HUES48 (cell line): ENCODE results near the gene KDM6A.
"Not testable (repeated sequence)": the region's sequence is repeated elsewhere in the genome, so short reads cannot be mapped to it uniquely, and the experiment has no call there.

Experiments used
- H3K27ac ChIP-seq: one replicate; pipeline ENCODE4 v1.7.0; 2013; ENCODE audit warnings: low read depth, low read length, inconsistent platforms
- H3K27me3 ChIP-seq: 2 replicates; pipeline ENCODE4 v1.6.1; 2013; ENCODE audit warnings: mild to moderate bottlenecking, low read length; ENCODE audit not compliant: control insufficient read depth, insufficient read depth
- H3K36me3 ChIP-seq: 2 replicates; pipeline ENCODE4 v1.6.1; 2013; ENCODE audit warnings: low read length; ENCODE audit not compliant: control insufficient read depth, insufficient read depth
- H3K4me1 ChIP-seq: 2 replicates; pipeline ENCODE4 v1.6.1; 2013; ENCODE audit warnings: mild to moderate bottlenecking, low read length; ENCODE audit not compliant: control insufficient read depth, insufficient read depth
- H3K4me3 ChIP-seq: 2 replicates; pipeline ENCODE4 v1.5.1; 2013; ENCODE audit warnings: mild to moderate bottlenecking, low read depth, low read length
- H3K9ac ChIP-seq: 2 replicates; pipeline ENCODE4 v1.6.1; 2013; ENCODE audit warnings: mild to moderate bottlenecking, low read depth, low read length, moderate library complexity
- H3K9me3 ChIP-seq: 2 replicates; pipeline ENCODE4 v1.6.1; 2013; ENCODE audit warnings: low read length; ENCODE audit not compliant: control insufficient read depth, insufficient read depth

The KDM6A gene

DNA sequence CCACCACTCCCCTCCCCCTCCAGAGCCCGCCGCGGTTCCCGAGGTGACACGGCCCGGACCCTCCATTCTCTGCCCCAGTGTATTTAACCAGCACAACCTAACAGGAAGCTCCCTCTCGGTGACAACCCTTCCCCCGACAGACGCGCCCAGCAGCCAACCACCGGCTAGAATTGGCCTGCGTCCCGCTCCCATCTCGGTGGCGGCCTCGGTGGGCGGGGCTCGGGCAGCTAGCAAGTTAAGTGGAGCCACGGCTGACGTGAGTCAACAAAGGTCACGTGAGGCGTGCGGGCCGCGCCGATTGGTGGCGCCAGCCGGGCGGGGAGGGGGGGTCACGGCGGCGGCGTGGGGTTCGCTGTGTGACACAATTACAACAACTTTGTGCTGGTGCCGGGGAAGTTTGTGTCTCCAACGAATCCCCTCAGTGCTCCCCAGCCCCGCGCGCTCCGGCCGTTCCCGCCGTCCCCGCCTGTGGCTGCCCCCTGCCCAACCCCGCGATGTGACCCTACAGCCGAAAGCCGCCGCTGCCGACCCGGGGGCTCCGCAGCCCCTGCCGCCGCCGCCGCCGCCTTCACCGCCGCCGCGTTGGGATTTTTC lies at the start of gene KDM6A:
Gene KDM6A (plus strand): TSS at position 368 of the 594 bp plus-strand sequence. CDS start 364 bp downstream, outside the sequence.
- Histone ChIP-seq H3K27me3 (no peaks in the 10 kb centered on the region), H3K36me3 (peaks cover 3% of the 10 kb centered on the region; the same call in 1 of the 2 replicates), H3K4me1 (peaks cover 4% of the 10 kb centered on the region; the same call in 1 of the 2 replicates), H3K9ac (peak within 1 kb of the TSS; percentile 89), H3K4me3 (peak within 1 kb of the TSS; percentile 86), H3K9me3 (peaks cover 30% of the 10 kb centered on the region), H3K27ac (peak within 1 kb of the TSS; percentile 96)

- H3K36me3 ChIP-seq, H3K27ac ChIP-seq, H3K9ac ChIP-seq, H3K9me3 ChIP-seq, H3K27me3 ChIP-seq, H3K4me3 ChIP-seq, H3K4me1 ChIP-seq: not testable (repeated sequence)
These were observed 49.8 kb upstream of the KDM6A start for GRCh38 chrX:44823193-44823592.

GRCh38 chrX:44828008-44828605 lies 44.9 kb upstream of the KDM6A start:
- Histone ChIP-seq H3K4me1 (no peaks in the 10 kb centered on the region), H3K27me3 (no peaks in the 10 kb centered on the region)

DNA sequence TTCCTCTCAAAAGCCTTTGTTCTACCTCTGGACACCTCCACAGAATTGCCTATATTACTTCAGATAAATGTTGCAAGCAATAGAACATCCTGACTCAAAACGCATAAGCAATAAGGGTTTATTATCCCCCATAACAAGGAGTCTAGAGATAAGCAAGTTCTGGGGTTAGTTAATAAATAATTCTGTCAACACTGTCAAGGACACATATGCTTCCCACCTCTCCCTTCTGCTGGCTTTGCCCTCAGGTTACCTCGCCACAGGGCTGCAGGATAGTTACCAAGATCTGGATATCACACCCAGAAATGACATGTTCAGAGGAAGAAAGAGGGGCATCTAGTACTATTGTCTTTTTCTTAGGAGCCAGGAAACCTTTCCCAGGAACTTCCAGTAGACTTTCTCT lies 43.2 kb upstream of the KDM6A start:
- Histone ChIP-seq H3K4me1 (no peaks in the 10 kb centered on the region), H3K4me3 (no peak overlapping the region), H3K9me3 (peaks cover 12% of the 10 kb centered on the region; the same call in 1 of the 2 replicates), H3K9ac (no peak overlapping the region), H3K27ac (no peak overlapping the region), H3K36me3 (no peaks in the 10 kb centered on the region), H3K27me3 (no peaks in the 10 kb centered on the region)

More at GRCh38 chrX:44828008-44828605, 44.9 kb upstream of the KDM6A start:
- Histone ChIP-seq H3K27ac (no peak overlapping the region), H3K36me3 (no peaks in the 10 kb centered on the region), H3K4me3 (no peak overlapping the region), H3K9me3 (0 out of 2 replicates have a peak, but pooled peaks cover 3% of the 10 kb centered on the region), H3K9ac (no peak overlapping the region)

DNA sequence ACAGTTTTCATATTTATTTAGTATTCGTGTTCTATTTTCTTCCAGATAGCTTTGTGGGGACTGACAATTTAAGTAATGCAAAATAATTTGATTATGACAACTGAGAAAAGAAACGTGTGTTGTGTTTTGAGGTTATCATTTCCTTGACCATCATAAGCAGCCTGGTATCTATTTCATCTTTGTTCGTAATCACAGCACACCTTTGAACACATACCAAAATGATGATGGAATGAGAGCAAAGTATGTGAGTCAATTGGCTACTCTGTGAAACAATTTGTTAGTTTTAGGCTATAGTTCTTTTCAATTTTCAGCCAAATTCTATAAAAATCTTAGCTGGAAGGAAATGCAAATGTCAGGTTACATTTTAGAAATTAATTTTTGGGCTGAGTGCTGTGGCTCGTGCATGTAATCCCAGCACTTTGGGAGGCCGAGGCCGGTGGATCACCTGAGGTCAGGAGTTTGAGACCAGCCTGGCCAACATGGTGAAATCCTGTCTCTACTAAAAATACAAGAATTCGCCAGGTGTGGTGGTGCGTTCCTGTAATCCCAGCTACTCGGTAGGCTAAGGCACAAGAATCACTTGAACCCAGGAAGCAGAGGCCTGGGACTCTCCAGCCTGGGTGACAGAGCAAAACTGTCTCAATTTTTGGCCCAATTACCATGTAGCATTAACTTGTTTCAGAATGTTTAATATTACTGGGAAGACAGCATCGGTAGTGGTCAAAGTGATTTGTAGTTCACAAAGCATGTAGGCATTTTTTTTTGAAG lies 30.3 kb upstream of the KDM6A start:
- no peaks in the 10 kb centered on the region for H3K4me1 ChIP-seq
- H3K27ac ChIP-seq: no peak overlapping the region
- no peak overlapping the region for H3K4me3 ChIP-seq
- no peaks in the 10 kb centered on the region for H3K27me3 ChIP-seq
- H3K9me3 ChIP-seq: peaks cover 17% of the 10 kb centered on the region; the same call in 1 of the 2 replicates
- no peak overlapping the region for H3K9ac ChIP-seq
- H3K36me3 ChIP-seq: no peaks in the 10 kb centered on the region

- Histone ChIP-seq H3K9ac (no peak overlapping the region), H3K9me3 (peaks cover 17% of the 10 kb centered on the region; the same call in 1 of the 2 replicates), H3K4me1 (no peaks in the 10 kb centered on the region), H3K36me3 (no peaks in the 10 kb centered on the region), H3K4me3 (no peak overlapping the region), H3K27ac (no peak overlapping the region), H3K27me3 (no peaks in the 10 kb centered on the region)
These were observed 29.7 kb upstream of the KDM6A start for GRCh38 chrX:44843318-44843702.

DNA sequence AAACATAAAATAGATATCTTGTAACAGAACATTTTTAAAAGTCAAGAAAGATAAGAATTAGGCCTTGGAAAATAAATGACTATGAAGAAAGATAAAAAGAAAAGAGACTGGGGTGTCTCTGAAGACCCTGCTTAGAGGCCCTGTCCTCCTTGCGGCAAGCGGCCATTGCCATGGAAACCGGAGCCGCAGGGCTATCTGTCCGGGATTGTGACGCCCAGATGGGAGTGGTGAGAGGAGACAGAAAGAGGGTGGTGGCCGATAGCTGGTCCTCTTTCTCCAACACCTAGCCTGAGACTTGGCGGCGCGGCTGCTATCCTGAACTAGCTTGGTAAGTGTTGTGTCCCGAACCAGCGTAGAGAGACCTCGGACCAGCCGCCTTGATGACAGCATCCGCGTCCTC lies 29.2 kb upstream of the KDM6A start, which contains the start of gene DUSP21:
Gene DUSP21 (plus strand): TSS at position 269 of the 400 bp plus-strand sequence. CDS start 112 bp downstream, at position 381.
- no peak within 1 kb of the TSS for H3K9ac ChIP-seq
- H3K27me3 ChIP-seq: no peaks in the 10 kb centered on the region
- no peaks in the 10 kb centered on the region for H3K36me3 ChIP-seq
- H3K4me3 ChIP-seq: no peak within 1 kb of the TSS
- peaks cover 17% of the 10 kb centered on the region; the same call in 1 of the 2 replicates for H3K9me3 ChIP-seq
- H3K4me1 ChIP-seq: no peaks in the 10 kb centered on the region
- H3K27ac ChIP-seq: no peak within 1 kb of the TSS

- H3K36me3 ChIP-seq: no peaks in the 10 kb centered on the region
- H3K9ac ChIP-seq: no peak overlapping the region
- no peaks in the 10 kb centered on the region for H3K4me1 ChIP-seq
- no peaks in the 10 kb centered on the region for H3K27me3 ChIP-seq
- H3K27ac ChIP-seq: no peak overlapping the region
- peaks cover 17% of the 10 kb centered on the region; the same call in 1 of the 2 replicates for H3K9me3 ChIP-seq
- H3K4me3 ChIP-seq: no peak overlapping the region
These were observed 28.8 kb upstream of the KDM6A start for GRCh38 chrX:44844204-44844603.

DNA sequence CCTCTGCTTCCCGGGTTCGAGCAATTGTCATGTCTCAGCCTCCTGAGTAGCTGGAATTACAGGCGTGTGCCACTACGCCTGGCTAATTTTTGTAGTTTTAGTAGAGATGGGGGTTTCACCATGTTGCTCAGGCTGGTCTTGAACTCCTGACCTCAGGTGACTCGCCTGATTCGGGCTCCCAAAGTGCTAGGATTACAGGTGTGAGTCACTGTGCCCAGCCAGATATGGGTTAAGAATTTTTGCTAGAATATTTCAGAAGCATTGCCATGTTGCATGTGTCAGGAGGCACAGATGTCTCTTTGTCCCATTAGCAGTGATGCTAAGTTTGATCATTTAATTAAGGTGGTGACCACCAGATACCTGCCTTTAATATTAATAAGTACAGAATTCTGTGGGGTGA lies 22.1 kb upstream of the KDM6A start:
- not testable (repeated sequence) for H3K27ac ChIP-seq, H3K36me3 ChIP-seq, H3K27me3 ChIP-seq, H3K4me3 ChIP-seq, H3K9ac ChIP-seq, H3K9me3 ChIP-seq, H3K4me1 ChIP-seq

GRCh38 chrX:44871114-44871645 lies 1.8 kb upstream of the KDM6A start:
- H3K4me1 ChIP-seq: peaks cover 4% of the 10 kb centered on the region; the same call in 1 of the 2 replicates
- peaks cover 37% of the 10 kb centered on the region for H3K9me3 ChIP-seq
- H3K27ac ChIP-seq: peak overlapping the region; percentile 96
- no peaks in the 10 kb centered on the region for H3K36me3 ChIP-seq
- H3K27me3 ChIP-seq: no peaks in the 10 kb centered on the region
- H3K9ac ChIP-seq: no peak overlapping the region
- H3K4me3 ChIP-seq: peak overlapping the region; percentile 70
